ENCODE results near the gene ALDOC.

The ALDOC gene

DNA sequence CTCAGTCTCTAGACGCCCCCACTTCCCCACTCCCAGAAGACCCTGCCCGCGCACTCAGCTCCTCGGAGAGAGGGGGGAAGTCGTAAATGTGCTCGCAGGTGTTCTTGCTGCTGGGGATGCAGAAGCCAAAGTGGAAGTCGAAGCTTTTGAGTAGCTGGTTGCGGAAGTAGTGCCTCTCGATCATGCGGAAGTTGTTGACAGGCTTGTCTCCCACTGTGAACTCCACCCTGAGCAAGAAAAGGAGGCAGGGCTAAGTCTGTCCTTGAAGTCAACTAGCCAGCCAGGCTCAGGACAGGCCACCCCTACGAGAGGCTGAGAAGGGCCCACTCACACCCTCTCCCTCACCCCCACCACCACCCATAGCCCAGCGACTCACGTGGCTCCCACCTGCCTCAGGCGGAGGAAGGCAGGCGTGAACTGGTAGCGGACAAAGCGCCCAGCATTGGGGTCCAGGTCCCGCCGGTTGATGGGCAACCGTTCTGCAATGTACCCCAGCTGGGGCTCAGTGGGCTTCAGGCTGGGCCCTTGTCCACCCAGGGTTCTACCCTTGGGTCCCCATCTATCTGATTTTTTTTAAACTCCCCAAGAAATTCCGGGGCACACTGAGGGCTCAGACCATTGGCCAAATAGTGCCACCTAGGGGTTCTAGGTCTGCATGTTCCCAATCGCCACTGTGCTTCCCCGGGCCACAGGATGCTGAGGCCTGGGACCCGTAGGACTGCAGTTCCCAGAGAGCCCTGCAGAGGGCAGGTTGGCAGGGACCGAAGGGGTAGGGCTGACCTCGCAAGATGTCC, 28.9 kb downstream of the ALDOC start:
- CTCF ChIA-PET: interaction anchor here (0.6 to 8.9 kb wide), 18 partner anchors 10 to 100 kb away, joined by 3 to 107 read pairs (median 6); partner anchors contain the start of gene PIGS
- no peak overlapping the region for H3K4me3 ChIP-seq (ENCODE audit: low read depth, low read length)
- no peak for DNase-seq (ENCODE audit: low read depth, low spot score)
- POLR2A ChIA-PET: no interaction called here
- peak; percentile 87 for TF ChIP-seq CTCF (IDR thresholded peaks at IDR 0.05; ENCODE audit: insufficient read depth, low read length, missing control alignments)

DNA sequence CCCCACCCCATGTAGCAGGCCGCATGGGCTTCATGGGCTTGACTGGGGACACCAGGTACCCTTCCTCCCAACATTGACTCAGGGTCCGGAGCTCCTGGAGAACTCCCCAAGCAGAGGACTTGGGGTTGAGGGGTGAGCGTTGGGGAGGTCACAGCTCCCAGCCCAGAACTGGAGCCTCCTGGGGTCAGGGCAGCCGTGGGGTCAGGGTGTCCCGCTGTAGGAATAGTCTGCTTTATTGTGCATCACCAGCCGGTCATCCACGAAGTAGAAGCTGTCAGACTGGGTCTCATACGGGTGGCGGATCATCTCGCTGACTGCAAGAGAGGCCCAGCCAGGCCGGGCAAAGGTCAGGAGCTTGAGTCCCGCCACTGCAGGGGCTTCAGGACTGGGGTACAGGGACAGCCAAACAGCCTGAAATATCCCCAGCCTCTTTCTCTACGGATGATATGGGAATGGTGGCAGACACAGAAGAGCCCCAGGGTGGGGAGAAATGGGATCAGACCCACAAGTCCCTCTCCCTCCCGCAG, 29.5 kb downstream of the ALDOC start:
- ChIA-PET CTCF (interaction anchor here (1.0 to 8.9 kb wide), 13 partner anchors 10 to 99 kb away, joined by 3 to 107 read pairs (median 11); partner anchors contain the start of gene PIGS), POLR2A (no interaction called here)
- H3K4me3 ChIP-seq (ENCODE audit: low read depth, low read length): no peak overlapping the region
- TF ChIP-seq CTCF (IDR thresholded peaks at IDR 0.05; ENCODE audit: insufficient read depth, low read length, missing control alignments): no peak
- no peak for DNase-seq (ENCODE audit: low read depth, low spot score)

DNA sequence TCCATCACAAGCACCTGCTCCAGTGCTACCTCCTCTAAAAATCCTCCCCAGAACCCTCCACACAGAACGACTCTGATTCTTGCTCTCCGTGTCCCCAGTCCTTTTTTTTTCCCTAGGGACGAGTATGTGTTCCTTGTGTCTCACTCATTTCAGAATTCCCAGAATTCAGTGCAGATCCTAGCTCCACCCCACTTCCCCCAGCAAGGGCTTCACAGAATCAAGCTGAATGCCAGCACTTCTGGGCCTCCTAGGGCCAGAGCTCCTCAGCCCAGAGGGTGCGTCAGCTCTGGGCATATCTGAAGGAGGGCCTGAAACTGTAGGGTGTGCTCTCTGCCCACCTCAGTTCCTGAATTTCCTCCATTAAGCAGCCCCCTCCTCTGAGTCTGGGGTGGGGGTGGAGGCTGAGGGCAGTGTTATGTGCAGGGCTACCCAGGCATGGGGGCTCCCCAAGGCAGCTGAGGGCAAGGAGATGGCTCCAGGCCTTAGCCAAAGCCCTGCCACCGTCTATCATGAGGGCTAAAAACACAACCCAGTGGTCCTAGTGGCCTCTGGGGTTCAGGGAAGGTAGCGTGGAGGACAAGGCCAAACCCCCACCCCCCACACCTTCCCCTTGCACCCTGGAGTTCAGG, 30.8 kb downstream of the ALDOC start:
- H3K4me3 ChIP-seq (ENCODE audit: low read depth, low read length): no peak overlapping the region
- ChIA-PET POLR2A (interaction anchor here (0.9 kb wide), 1 partner anchor 26 kb away, joined by 3 read pairs; the partner anchor contains the start of gene PIGS), CTCF (interaction anchor here (1.7 to 8.9 kb wide), 5 partner anchors 9 to 67 kb away, joined by 5 to 107 read pairs (median 14); no protein-coding TSS in a partner anchor)
- no peak for DNase-seq (ENCODE audit: low read depth, low spot score)
- no peak for TF ChIP-seq CTCF (IDR thresholded peaks at IDR 0.05; ENCODE audit: insufficient read depth, low read length, missing control alignments)

DNA sequence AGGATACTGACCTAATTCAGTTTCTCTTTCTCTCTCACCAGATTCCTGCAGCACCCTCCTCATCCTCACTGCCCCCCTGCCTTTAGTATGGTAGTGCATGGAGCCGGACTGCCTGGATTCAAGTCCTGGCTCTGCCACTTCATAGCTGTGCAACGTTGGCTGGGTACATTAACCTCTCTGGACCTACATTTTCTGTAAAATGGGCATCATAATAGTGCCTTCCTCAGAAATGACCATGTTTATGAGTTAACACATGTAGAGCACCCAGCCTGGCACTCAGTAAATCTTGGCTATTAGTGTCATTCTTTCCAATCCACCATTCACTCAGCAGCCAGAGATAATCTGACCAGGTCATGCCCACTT, 31.6 kb downstream of the ALDOC start:
- no peak overlapping the region for H3K4me3 ChIP-seq (ENCODE audit: low read depth, low read length)
- CTCF ChIA-PET: interaction anchor here (1.2 to 8.9 kb wide), 4 partner anchors 8 to 65 kb away, joined by 3 to 107 read pairs (median 42); no protein-coding TSS in a partner anchor
- POLR2A ChIA-PET: no interaction called here
- no peak for DNase-seq (ENCODE audit: low read depth, low spot score)
- no peak for TF ChIP-seq CTCF (IDR thresholded peaks at IDR 0.05; ENCODE audit: insufficient read depth, low read length, missing control alignments)

DNA sequence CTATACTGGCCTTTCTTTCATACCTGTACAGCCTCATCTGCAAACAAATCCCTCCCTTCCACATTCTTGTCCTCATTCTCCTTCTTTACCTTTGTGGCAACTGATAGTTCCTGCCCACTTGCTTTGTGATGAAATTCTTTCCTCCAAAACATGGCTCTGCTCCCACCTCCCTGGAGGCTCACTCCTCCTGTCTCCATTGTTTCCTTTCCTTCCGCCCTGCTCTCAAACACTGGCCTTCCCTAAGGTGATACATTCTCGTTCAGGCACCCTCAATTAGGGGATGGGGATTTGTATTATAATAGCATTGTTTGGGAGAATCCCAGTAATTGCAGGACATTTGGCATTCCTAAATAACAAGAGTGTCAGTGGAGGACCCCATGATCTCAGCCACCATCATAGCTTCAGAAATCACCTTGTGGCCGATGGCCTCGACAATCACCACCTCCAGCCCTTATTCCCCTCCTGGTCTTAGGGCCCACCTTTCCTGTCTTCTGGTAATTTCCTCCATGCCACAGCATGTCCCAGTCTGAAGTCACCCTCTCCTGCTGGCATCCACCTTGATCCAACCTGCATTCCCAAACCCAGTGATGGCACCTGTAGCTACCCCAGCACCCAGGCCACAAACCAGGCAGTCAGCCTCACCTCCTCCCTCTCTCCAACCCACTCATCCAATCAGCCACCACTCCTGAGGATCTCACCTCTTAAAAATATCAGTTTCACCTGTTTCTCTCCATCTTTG, 32.1 kb downstream of the ALDOC start:
- TF ChIP-seq CTCF (IDR thresholded peaks at IDR 0.05; ENCODE audit: insufficient read depth, low read length, missing control alignments): no peak
- no peak overlapping the region for H3K4me3 ChIP-seq (ENCODE audit: low read depth, low read length)
- ChIA-PET POLR2A (no interaction called here), CTCF (interaction anchor here (1.2 to 8.9 kb wide), 3 partner anchors 7 to 50 kb away, joined by 3 to 107 read pairs (median 77); no protein-coding TSS in a partner anchor)
- no peak for DNase-seq (ENCODE audit: low read depth, low spot score)
